MM.1S (cell line): ENCODE measurements around the gene PRSS21.

Experiments
- DNase-seq: peaks from one replicate; pipeline ENCODE4 v3.0.0-alpha.2; 2015
- H2AFZ ChIP-seq: fragments of 300-600 bp; sonication (generic); 2 replicates; pipeline ENCODE4 v1.6.0; 2016; ENCODE audit warnings: antibody characterized with exemption, low read length
- H3F3A ChIP-seq: fragments of 300-600 bp; sonication (generic); 2 replicates; pipeline ENCODE4 v1.6.1; 2016; ENCODE audit warnings: mild to moderate bottlenecking, antibody characterized with exemption, low read length, moderate library complexity, mixed read lengths; ENCODE audit not compliant: insufficient read depth
- H3K27ac ChIP-seq: fragments of 300-600 bp; sonication (generic); 2 replicates; pipeline ENCODE4 v1.5.1; 2016; ENCODE audit warnings: mild to moderate bottlenecking, low read length
- H3K27me3 ChIP-seq: fragments of 300-600 bp; sonication (generic); replicated peaks from 2 replicates; pipeline ENCODE4 v1.6.0; 2016; ENCODE audit warnings: low read length; ENCODE audit not compliant: insufficient read depth
- H3K36me3 ChIP-seq: fragments of 300-600 bp; sonication (generic); replicated peaks from 2 replicates; pipeline ENCODE4 v1.6.1; 2016; ENCODE audit warnings: mild to moderate bottlenecking, low read length, mixed read lengths; ENCODE audit not compliant: insufficient read depth
- H3K4me1 ChIP-seq: fragments of 300-600 bp; sonication (generic); 2 replicates; pipeline ENCODE4 v1.6.1; 2016; ENCODE audit warnings: low read length, mixed read lengths
- H3K4me2 ChIP-seq: fragments of 300-600 bp; sonication (generic); 2 replicates; pipeline ENCODE4 v1.6.0; 2016; ENCODE audit warnings: low read depth, low read length
- H3K4me3 ChIP-seq: fragments of 300-600 bp; sonication (generic); 2 replicates; pipeline ENCODE4 v1.5.1; 2016; ENCODE audit warnings: low read length, mixed read lengths
- H3K79me2 ChIP-seq: fragments of 300-600 bp; sonication (generic); 2 replicates; pipeline ENCODE4 v1.6.1; 2016; ENCODE audit warnings: mixed run types, low read length, mixed read lengths
- H3K9ac ChIP-seq: fragments of 300-600 bp; sonication (generic); 2 replicates; pipeline ENCODE4 v1.6.1; 2016; ENCODE audit warnings: low read length, mixed read lengths
- H3K9me2 ChIP-seq: fragments of 300-600 bp; sonication (generic); replicated peaks from 2 replicates; pipeline ENCODE4 v1.6.1; 2016; ENCODE audit warnings: mild to moderate bottlenecking, low read length, mixed read lengths; ENCODE audit not compliant: insufficient read depth
- H3K9me3 ChIP-seq: fragments of 300-600 bp; sonication (generic); replicated peaks from 2 replicates; pipeline ENCODE4 v1.6.1; 2016; ENCODE audit warnings: mild to moderate bottlenecking, low read length, mixed read lengths; ENCODE audit not compliant: insufficient read depth
- H4K20me1 ChIP-seq: fragments of 300-600 bp; sonication (generic); 2 replicates; pipeline ENCODE4 v1.6.1; 2016; ENCODE audit warnings: mild to moderate bottlenecking, low read length, moderate library complexity, mixed read lengths; ENCODE audit not compliant: insufficient read depth
- CTCF ChIP-seq: fragments of 300-600 bp; sonication (generic); IDR thresholded peaks from 2 replicates; pipeline ENCODE4 v1.5.1; 2016; ENCODE audit warnings: antibody characterized with exemption, low read length, mixed read lengths
- EZH2 ChIP-seq: fragments of 300-600 bp; sonication (generic); optimal IDR thresholded peaks from 2 replicates; pipeline ENCODE3; 2017; ENCODE audit warnings: low read depth, mild to moderate bottlenecking, antibody characterized with exemption, low read length, mixed read lengths
- EZH2phosphoT487 ChIP-seq: fragments of 300-600 bp; sonication (generic); IDR thresholded peaks from 2 replicates; pipeline ENCODE4 v1.6.1; 2018; ENCODE audit warnings: antibody characterized with exemption, low read length

PRSS21 gene

DNA sequence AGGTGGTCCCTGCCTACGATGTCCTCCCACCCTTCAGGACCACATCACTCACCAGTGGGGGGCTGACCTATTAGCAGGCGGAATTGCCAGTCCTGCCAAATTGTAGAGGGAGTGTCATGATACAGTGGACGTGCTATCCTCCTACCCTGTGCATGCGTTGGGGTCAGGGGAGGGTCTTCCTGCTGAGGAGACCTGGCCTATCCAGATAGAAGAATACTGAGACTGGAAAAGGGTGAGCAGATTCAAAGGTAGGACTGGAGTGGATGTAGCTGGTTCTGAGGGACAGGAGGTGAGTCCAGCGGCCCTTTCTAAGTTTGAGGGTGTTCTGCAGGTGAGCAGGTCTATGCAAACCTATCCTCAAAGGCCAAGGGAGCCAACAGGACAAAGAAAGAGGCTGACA lies 10.8 kb upstream of the PRSS21 start:
- TF ChIP-seq EZH2 (no peak), CTCF (no peak), EZH2phosphoT487 (no peak)
- Histone ChIP-seq H3K4me2 (no peak overlapping the region), H3K9me2 (no peaks in the 10 kb centered on the region), H3K9me3 (no peaks in the 10 kb centered on the region), H3K27ac (no peak overlapping the region), H4K20me1 (no peaks in the 10 kb centered on the region), H3K9ac (no peak overlapping the region), H3K4me3 (no peak overlapping the region), H2AFZ (no peak overlapping the region), H3F3A (no peaks in the 10 kb centered on the region), H3K79me2 (no peaks in the 10 kb centered on the region), H3K4me1 (no peaks in the 10 kb centered on the region), H3K36me3 (no peaks in the 10 kb centered on the region), H3K27me3 (peaks cover 84% of the 10 kb centered on the region)
- no peak for DNase-seq

DNA sequence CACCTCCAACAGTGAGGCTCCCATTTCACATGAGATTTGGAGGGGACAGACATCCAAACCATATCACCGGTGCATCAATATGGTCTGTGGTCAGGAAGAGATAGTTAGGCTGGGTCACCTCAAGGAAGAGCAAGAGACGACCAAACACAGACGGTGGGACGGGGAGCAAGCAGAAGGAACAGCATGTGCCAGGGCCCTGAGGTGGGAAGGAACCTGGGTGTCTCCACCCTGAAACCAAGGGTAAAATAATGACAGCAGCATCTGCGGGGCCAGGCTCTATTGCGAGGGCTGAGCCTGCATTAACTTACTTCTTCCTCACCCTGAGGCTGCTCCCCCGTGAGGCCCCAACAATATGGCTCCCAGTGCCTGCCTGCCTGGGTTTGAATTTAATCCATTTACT lies 8.9 kb upstream of the PRSS21 start:
- H3F3A ChIP-seq = no peaks in the 10 kb centered on the region
- peaks cover 96% of the 10 kb centered on the region for H3K27me3 ChIP-seq
- no peaks in the 10 kb centered on the region for H4K20me1 ChIP-seq
- TF ChIP-seq CTCF (no peak), EZH2 (no peak), EZH2phosphoT487 (no peak)
- no peak overlapping the region for H3K27ac ChIP-seq
- no peaks in the 10 kb centered on the region for H3K36me3 ChIP-seq
- no peaks in the 10 kb centered on the region for H3K9me2 ChIP-seq
- no peak for DNase-seq
- no peak overlapping the region for H2AFZ ChIP-seq
- H3K79me2 ChIP-seq = no peaks in the 10 kb centered on the region
- no peak overlapping the region for H3K4me3 ChIP-seq
- no peak overlapping the region for H3K4me2 ChIP-seq
- no peaks in the 10 kb centered on the region for H3K4me1 ChIP-seq
- no peak overlapping the region for H3K9ac ChIP-seq
- H3K9me3 ChIP-seq = no peaks in the 10 kb centered on the region

- H3F3A ChIP-seq = no peaks in the 10 kb centered on the region
- H3K4me3 ChIP-seq = no peak overlapping the region
- no peak overlapping the region for H3K27ac ChIP-seq
- H2AFZ ChIP-seq = no peak overlapping the region
- no peaks in the 10 kb centered on the region for H3K4me1 ChIP-seq
- H3K9me3 ChIP-seq = no peaks in the 10 kb centered on the region
- H3K27me3 ChIP-seq = peaks cover 94% of the 10 kb centered on the region
- TF ChIP-seq CTCF (no peak), EZH2phosphoT487 (no peak), EZH2 (no peak)
- no peak for DNase-seq
- H3K79me2 ChIP-seq = no peaks in the 10 kb centered on the region
- no peaks in the 10 kb centered on the region for H3K9me2 ChIP-seq
- H3K4me2 ChIP-seq = no peak overlapping the region
- no peaks in the 10 kb centered on the region for H3K36me3 ChIP-seq
- no peaks in the 10 kb centered on the region for H4K20me1 ChIP-seq
- no peak overlapping the region for H3K9ac ChIP-seq
Measured at GRCh38 chr16:2809149-2809760, 7.8 kb upstream of the PRSS21 start.
